HepG2 (cell line): ENCODE results near the gene RNF5. TPM values are rescaled to one million over a fixed set of nuclear protein-coding genes. Genes with fewer than 3 reads are reported as not detected.

Experiments
- BATF2 ChIP-seq: sonication (generic); formaldehyde crosslinking; IDR thresholded peaks from 2 replicates; pipeline ENCODE4 v1.8.0; 2022; ENCODE audit warnings: mild to moderate bottlenecking, missing genetic modification reagents, moderate library complexity
- FOSL2 ChIP-seq: sonication (generic); formaldehyde crosslinking; IDR thresholded peaks from 2 replicates; pipeline ENCODE4 v1.4.0; 2020; ENCODE audit warnings: missing genetic modification reagents
- GRHL1 ChIP-seq: sonication (generic); formaldehyde crosslinking; conservative IDR thresholded peaks from 2 replicates; pipeline ENCODE4 v1.8.0; 2022; ENCODE audit warnings: missing genetic modification reagents
- IRX3 ChIP-seq: sonication (generic); formaldehyde crosslinking; IDR thresholded peaks from 2 replicates; pipeline ENCODE4 v1.8.1; 2023; ENCODE audit warnings: mild to moderate bottlenecking, low read depth, missing genetic modification reagents, borderline replicate concordance
- LCORL ChIP-seq, 2 experiments: fragments of 450-650 bp in 1 of 2; sonication (generic) in 1 of 2; formaldehyde crosslinking in 1 of 2; IDR thresholded peaks; 2 replicates each; pipeline versions ENCODE4 v1.5.0 to v1.6.1; 2017 to 2020; ENCODE audit warnings: antibody characterized with exemption in 1 of 2, missing genetic modification reagents in 1 of 2
- MAF1 ChIP-seq: sonication (generic); formaldehyde crosslinking; IDR thresholded peaks from 2 replicates; pipeline ENCODE4 v1.5.0; 2020; ENCODE audit warnings: missing genetic modification reagents, borderline replicate concordance
- NCOA1 ChIP-seq: sonication (generic); formaldehyde crosslinking; IDR thresholded peaks from 2 replicates; pipeline ENCODE4 v1.9.0; 2021; ENCODE audit warnings: missing genetic modification reagents
- REL ChIP-seq: sonication (generic); formaldehyde crosslinking; conservative IDR thresholded peaks from 2 replicates; pipeline ENCODE4 v1.8.0; 2022; ENCODE audit warnings: mild to moderate bottlenecking, missing genetic modification reagents, moderate library complexity
- SALL1 ChIP-seq: sonication (generic); formaldehyde crosslinking; IDR thresholded peaks from 2 replicates; pipeline ENCODE4 v1.8.0; 2022; ENCODE audit warnings: mild to moderate bottlenecking, missing genetic modification reagents
- SNAPC5 ChIP-seq: sonication (generic); formaldehyde crosslinking; IDR thresholded peaks from 2 replicates; pipeline ENCODE4 v1.8.1; 2023; ENCODE audit warnings: mild to moderate bottlenecking, missing genetic modification reagents, borderline replicate concordance
- TIGD3 ChIP-seq: sonication (generic); formaldehyde crosslinking; IDR thresholded peaks from 2 replicates; pipeline ENCODE4 v1.5.1; 2020; ENCODE audit warnings: mild to moderate bottlenecking, missing genetic modification reagents, borderline replicate concordance
- ZKSCAN1 ChIP-seq: fragments of 150-350 bp; IDR thresholded peaks from 2 replicates; pipeline ENCODE4 v1.6.1; 2014; ENCODE audit warnings: low read length
- ZNF124 ChIP-seq: sonication (generic); formaldehyde crosslinking; IDR thresholded peaks from 2 replicates; pipeline ENCODE4 v1.4.0; 2020; ENCODE audit warnings: missing genetic modification reagents
- ZNF17 ChIP-seq: sonication (generic); formaldehyde crosslinking; IDR thresholded peaks from 2 replicates; pipeline ENCODE4 v1.5.0; 2020; ENCODE audit warnings: mild to moderate bottlenecking, missing genetic modification reagents
- ZNF335 ChIP-seq: sonication (generic); formaldehyde crosslinking; IDR thresholded peaks from 2 replicates; pipeline ENCODE4 v1.4.0; 2020; ENCODE audit warnings: missing genetic modification reagents
- ZNF564 ChIP-seq: sonication (generic); formaldehyde crosslinking; IDR thresholded peaks from 2 replicates; pipeline ENCODE4 v1.8.1; 2023; ENCODE audit warnings: mild to moderate bottlenecking, missing genetic modification reagents
- ZNF609 ChIP-seq: sonication (generic); formaldehyde crosslinking; IDR thresholded peaks from 2 replicates; pipeline ENCODE4 v1.4.0; 2020; ENCODE audit warnings: mild to moderate bottlenecking, missing genetic modification reagents, borderline replicate concordance
- ZNF777 ChIP-seq: sonication (generic); formaldehyde crosslinking; IDR thresholded peaks from 2 replicates; pipeline ENCODE4 v1.4.0; 2020; ENCODE audit warnings: missing genetic modification reagents
- polyA plus RNA-seq, 8 experiments: library from polyadenylated mRNA; depleted of rRNA in 3 of 8; stranded (reverse) in 7 of 8; unstranded in 1 of 8; fragments of >200 nt; fragmentation: Illumina TruSeq in 4 of 8; extraction: Trizol in 4 of 8; gene quantifications; 2 replicates each; pipeline versions ENCODE4 v1.2.1 to v1.2.3, GENCODE V29; 2011 to 2016; ENCODE audit warnings: low read depth in 4 of 8, missing spikeins in 1 of 8, mixed read lengths in 1 of 8; ENCODE audit not compliant: insufficient read depth in 1 of 8
- total RNA-seq, 5 experiments: library from RNA; depleted of rRNA; stranded (reverse); fragments of >200 nt; fragmentation: Illumina TruSeq; extraction: Trizol; gene quantifications; 2 replicates each; pipeline ENCODE4 v1.2.3, GENCODE V29; 2016; ENCODE audit warnings: low read depth in 1 of 5
- TF ChIP-seq, protein P1 (sequence below): sonication (generic); formaldehyde crosslinking; IDR thresholded peaks from 2 replicates; pipeline ENCODE4 v1.8.1; 2023; ENCODE audit warnings: mild to moderate bottlenecking, inconsistent platforms, moderate library complexity, missing genetic modification reagents, borderline replicate concordance
- TF ChIP-seq, protein P2 (sequence below): sonication (generic); formaldehyde crosslinking; IDR thresholded peaks from 2 replicates; pipeline ENCODE4 v1.5.0; 2020; ENCODE audit warnings: mild to moderate bottlenecking, low read depth, missing genetic modification reagents, borderline replicate concordance

The RNF5 gene
- total and polyA plus RNA-seq, 2 of the 13 experiments (the other 11 are each of a cell fraction or from before 2014, with no cell fraction given) = 98.0 to 131 TPM

- TF ChIP-seq TIGD3 (CRISPR knock-in tag) = no peak
- 0 out of 2 replicates have a peak, but pooled peaks have one; percentile 61 for TF ChIP-seq NCOA1 (CRISPR knock-in tag)
- no peak for TF ChIP-seq ZNF124 (CRISPR knock-in tag)
- TF ChIP-seq ZKSCAN1 = no peak
- 0 out of 2 replicates have a peak, but pooled peaks have one; percentile 5 for TF ChIP-seq REL (CRISPR knock-in tag)
- no peak for TF ChIP-seq ZNF335 (CRISPR knock-in tag)
- TF ChIP-seq ZNF17 = no peak
- no peak for TF ChIP-seq MAF1 (CRISPR knock-in tag)
- no peak for TF ChIP-seq SALL1
- TF ChIP-seq, protein P1, sequence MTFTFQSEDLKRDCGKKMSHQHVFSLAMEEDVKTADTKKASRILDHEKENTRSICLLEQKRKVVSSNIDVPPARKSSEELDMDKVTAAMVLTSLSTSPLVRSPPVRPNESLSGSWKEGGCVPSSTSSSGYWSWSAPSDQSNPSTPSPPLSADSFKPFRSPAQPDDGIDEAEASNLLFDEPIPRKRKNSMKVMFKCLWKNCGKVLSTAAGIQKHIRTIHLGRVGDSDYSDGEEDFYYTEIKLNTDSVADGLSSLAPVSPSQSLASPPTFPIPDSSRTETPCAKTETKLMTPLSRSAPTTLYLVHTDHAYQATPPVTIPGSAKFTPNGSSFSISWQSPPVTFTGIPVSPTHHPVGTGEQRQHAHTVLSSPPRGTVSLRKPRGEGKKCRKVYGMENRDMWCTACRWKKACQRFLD (CRISPR knock-in tag) = no peak
- 0 out of 2 replicates have a peak, but pooled peaks have one; percentile 11 for TF ChIP-seq SNAPC5
- no peak for TF ChIP-seq FOSL2
- no peak for TF ChIP-seq GRHL1 (CRISPR knock-in tag)
- TF ChIP-seq ZNF564 = 0 out of 2 replicates have a peak, but pooled peaks have one; percentile 20
- no peak for TF ChIP-seq LCORL (IDR thresholded peaks at IDR 0.05)
- TF ChIP-seq LCORL (CRISPR knock-in tag; IDR thresholded peaks at IDR 0.05) = no peak; the same call in 1 of the 2 replicates
- TF ChIP-seq, protein P2, sequence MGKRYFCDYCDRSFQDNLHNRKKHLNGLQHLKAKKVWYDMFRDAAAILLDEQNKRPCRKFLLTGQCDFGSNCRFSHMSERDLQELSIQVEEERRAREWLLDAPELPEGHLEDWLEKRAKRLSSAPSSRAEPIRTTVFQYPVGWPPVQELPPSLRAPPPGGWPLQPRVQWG = no peak
- TF ChIP-seq BATF2 (CRISPR knock-in tag) = no peak
- TF ChIP-seq IRX3 (CRISPR knock-in tag) = no peak
- no peak for TF ChIP-seq ZNF609
- TF ChIP-seq ZNF777 (CRISPR knock-in tag) = no peak
Observed at GRCh38 chr6:32175322-32175710, 2.9 kb upstream of the RNF5 start (continued).
